Loucy (cell line): ENCODE data around the gene NSD1.

ENCODE experiments used
- H2AFZ ChIP-seq: fragments of 200-600 bp; sonication (generic); 2 replicates; pipeline ENCODE4 v1.6.0; 2016; ENCODE audit warnings: antibody characterized with exemption, mild to moderate bottlenecking, low read length, moderate library complexity
- H3F3A ChIP-seq: fragments of 200-600 bp; 2 replicates; pipeline ENCODE4 v1.6.0; 2016; ENCODE audit warnings: antibody characterized with exemption, low read depth, mild to moderate bottlenecking
- H3K27me3 ChIP-seq: fragments of 200-600 bp; sonication (generic); 2 replicates; pipeline ENCODE4 v1.6.1; 2014; ENCODE audit warnings: low read length, mild to moderate bottlenecking; ENCODE audit not compliant: insufficient read depth, poor library complexity, severe bottlenecking
- H3K36me3 ChIP-seq: fragments of 200-600 bp; sonication (generic); 2 replicates; pipeline ENCODE4 v1.6.1; 2016; ENCODE audit warnings: low read length; ENCODE audit not compliant: insufficient read depth
- H3K4me1 ChIP-seq: fragments of 200-600 bp; sonication (generic); 2 replicates; pipeline ENCODE4 v1.5.1; 2014; ENCODE audit warnings: low read length, mild to moderate bottlenecking; ENCODE audit not compliant: insufficient read depth, poor library complexity, severe bottlenecking
- H3K4me2 ChIP-seq: fragments of 200-600 bp; sonication (generic); 2 replicates; pipeline ENCODE4 v1.6.0; 2014; ENCODE audit warnings: antibody characterized with exemption, low read length, low read depth, mild to moderate bottlenecking; ENCODE audit not compliant: poor library complexity, severe bottlenecking
- H3K4me3 ChIP-seq: fragments of 200-600 bp; sonication (generic); 2 replicates; pipeline ENCODE4 v1.5.1; 2014; ENCODE audit warnings: low read length, mild to moderate bottlenecking, mixed read lengths; ENCODE audit not compliant: poor library complexity, severe bottlenecking
- H3K79me2 ChIP-seq: fragments of 200-600 bp; sonication (generic); 2 replicates; pipeline ENCODE4 v1.6.1; 2014; ENCODE audit warnings: low read length; ENCODE audit not compliant: insufficient read depth
- H3K9ac ChIP-seq: fragments of 200-600 bp; sonication (generic); 2 replicates; pipeline ENCODE4 v1.6.0; 2014; ENCODE audit warnings: mild to moderate bottlenecking, low read depth, low read length, moderate library complexity; ENCODE audit not compliant: poor library complexity, severe bottlenecking
- H3K9me2 ChIP-seq: fragments of 200-600 bp; sonication (generic); replicated peaks from 2 replicates; pipeline ENCODE4 v1.6.1; 2016; ENCODE audit warnings: low read depth, low read length, mixed read lengths
- H3K9me3 ChIP-seq: fragments of 200-600 bp; sonication (generic); 2 replicates; pipeline ENCODE4 v1.6.1; 2014; ENCODE audit warnings: mild to moderate bottlenecking, antibody characterized with exemption, low read length, low read depth; ENCODE audit not compliant: insufficient read depth
- H4K20me1 ChIP-seq: fragments of 200-600 bp; sonication (generic); 2 replicates; pipeline ENCODE4 v1.6.0; 2014; ENCODE audit warnings: antibody characterized with exemption, low read length, mild to moderate bottlenecking; ENCODE audit not compliant: insufficient read depth, poor library complexity, severe bottlenecking
- CTCF ChIP-seq: fragments of 200-600 bp; sonication (generic); conservative IDR thresholded peaks from 2 replicates; pipeline ENCODE4 v1.5.1; 2014; ENCODE audit warnings: mild to moderate bottlenecking, antibody characterized with exemption, low read length
- EZH2phosphoT487 ChIP-seq: fragments of 200-600 bp; IDR thresholded peaks from 2 replicates; pipeline ENCODE4 v1.6.1; 2018; ENCODE audit warnings: antibody characterized with exemption, mild to moderate bottlenecking, moderate library complexity, borderline replicate concordance

Gene NSD1, protein sequence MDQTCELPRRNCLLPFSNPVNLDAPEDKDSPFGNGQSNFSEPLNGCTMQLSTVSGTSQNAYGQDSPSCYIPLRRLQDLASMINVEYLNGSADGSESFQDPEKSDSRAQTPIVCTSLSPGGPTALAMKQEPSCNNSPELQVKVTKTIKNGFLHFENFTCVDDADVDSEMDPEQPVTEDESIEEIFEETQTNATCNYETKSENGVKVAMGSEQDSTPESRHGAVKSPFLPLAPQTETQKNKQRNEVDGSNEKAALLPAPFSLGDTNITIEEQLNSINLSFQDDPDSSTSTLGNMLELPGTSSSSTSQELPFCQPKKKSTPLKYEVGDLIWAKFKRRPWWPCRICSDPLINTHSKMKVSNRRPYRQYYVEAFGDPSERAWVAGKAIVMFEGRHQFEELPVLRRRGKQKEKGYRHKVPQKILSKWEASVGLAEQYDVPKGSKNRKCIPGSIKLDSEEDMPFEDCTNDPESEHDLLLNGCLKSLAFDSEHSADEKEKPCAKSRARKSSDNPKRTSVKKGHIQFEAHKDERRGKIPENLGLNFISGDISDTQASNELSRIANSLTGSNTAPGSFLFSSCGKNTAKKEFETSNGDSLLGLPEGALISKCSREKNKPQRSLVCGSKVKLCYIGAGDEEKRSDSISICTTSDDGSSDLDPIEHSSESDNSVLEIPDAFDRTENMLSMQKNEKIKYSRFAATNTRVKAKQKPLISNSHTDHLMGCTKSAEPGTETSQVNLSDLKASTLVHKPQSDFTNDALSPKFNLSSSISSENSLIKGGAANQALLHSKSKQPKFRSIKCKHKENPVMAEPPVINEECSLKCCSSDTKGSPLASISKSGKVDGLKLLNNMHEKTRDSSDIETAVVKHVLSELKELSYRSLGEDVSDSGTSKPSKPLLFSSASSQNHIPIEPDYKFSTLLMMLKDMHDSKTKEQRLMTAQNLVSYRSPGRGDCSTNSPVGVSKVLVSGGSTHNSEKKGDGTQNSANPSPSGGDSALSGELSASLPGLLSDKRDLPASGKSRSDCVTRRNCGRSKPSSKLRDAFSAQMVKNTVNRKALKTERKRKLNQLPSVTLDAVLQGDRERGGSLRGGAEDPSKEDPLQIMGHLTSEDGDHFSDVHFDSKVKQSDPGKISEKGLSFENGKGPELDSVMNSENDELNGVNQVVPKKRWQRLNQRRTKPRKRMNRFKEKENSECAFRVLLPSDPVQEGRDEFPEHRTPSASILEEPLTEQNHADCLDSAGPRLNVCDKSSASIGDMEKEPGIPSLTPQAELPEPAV (N-terminal part only)

DNA sequence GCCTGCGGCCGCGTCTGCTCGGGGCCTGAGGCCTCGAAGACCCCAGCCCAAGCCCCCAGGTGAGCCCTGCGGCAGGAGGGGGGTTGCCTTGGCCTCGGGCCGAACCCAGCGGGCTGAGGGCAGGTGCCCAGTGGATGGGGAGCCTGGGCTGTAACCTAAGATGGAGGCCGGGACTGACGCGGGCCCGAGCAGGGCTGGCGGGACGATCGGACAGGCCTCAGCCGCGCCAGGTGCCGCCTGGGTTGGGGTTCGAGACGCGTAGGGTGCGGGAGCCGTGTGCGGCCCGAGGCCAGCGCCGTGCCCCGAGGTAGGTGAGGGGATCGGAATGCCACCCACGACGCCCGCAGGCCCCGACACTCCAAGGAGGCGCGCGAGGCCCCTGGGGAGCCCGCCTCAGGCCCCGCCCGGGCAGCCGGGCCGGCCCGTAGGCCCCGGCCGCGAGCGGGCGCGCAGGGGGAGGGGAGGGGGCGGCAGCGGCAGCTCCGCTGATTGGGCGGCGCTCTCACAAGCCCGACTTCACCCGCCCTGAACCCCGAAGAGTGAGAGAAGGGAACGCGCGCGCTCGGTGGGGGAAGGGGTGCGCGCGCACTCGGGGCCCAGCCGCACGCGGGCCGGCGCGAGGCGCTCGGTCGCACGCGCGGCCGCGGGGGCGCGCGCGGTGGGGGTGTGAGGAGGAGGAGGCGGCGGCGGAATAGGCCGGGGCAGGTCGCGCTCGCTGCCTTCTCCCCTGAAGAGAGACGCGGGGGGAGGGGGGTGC is at the start of gene NSD1:
Gene NSD1 (plus strand): TSS at position 678 of the 757 bp plus-strand sequence. CDS start 1,331 bp downstream, outside the sequence.
- Histone ChIP-seq H3K9me3 (no peaks in the 10 kb centered on the region), H3K4me3 (peak within 1 kb of the TSS; percentile 88), H3K27me3 (no peaks in the 10 kb centered on the region), H4K20me1 (peaks cover 6% of the 10 kb centered on the region), H3K79me2 (peaks cover 38% of the 10 kb centered on the region), H3K4me1 (peaks cover 16% of the 10 kb centered on the region), H3K9ac (peak within 1 kb of the TSS; percentile 96), H2AFZ (peak within 1 kb of the TSS; percentile 88), H3K9me2 (no peaks in the 10 kb centered on the region), H3F3A (no peaks in the 10 kb centered on the region), H3K36me3 (no peaks in the 10 kb centered on the region), H3K4me2 (peak within 1 kb of the TSS; percentile 95)
- TF ChIP-seq EZH2phosphoT487 (no peak), CTCF (no peak)

DNA sequence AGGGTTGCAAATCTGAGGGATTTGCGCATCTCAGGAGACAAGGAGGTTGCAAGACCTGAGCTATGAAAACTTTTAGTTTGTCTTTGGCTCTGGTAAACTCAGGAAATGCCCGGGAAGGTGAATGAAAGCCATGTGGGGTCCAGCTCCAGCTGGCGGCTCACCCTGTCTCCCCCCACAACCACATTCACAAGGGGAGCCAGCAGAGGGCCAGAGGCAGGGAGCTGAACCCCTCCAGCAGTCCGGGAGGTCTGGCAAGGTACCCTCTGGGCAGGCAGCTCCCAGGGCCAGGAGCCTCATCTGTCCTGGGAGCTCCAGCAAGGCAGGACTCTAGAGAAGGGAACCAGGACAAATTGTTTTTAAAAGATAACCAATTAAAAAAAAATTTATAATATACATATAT is 49.4 kb upstream of the NSD1 start:
- H2AFZ ChIP-seq, result no peak overlapping the region
- H3F3A ChIP-seq, result no peaks in the 10 kb centered on the region

More for the DNA sequence above, 49.4 kb upstream of the NSD1 start:
- Histone ChIP-seq H4K20me1 (no peaks in the 10 kb centered on the region), H3K4me2 (no peak overlapping the region), H3K9me3 (no peaks in the 10 kb centered on the region), H3K36me3 (no peaks in the 10 kb centered on the region), H3K4me1 (peaks cover under 1% of the 10 kb centered on the region), H3K4me3 (no peak overlapping the region), H3K27me3 (no peaks in the 10 kb centered on the region), H3K79me2 (no peaks in the 10 kb centered on the region), H3K9ac (no peak overlapping the region), H3K9me2 (no peaks in the 10 kb centered on the region)
- TF ChIP-seq CTCF (no peak), EZH2phosphoT487 (no peak)
